Progenitor cell of endocrine pancreas (in vitro differentiated cells): ENCODE data around the gene ERN1. TPM values are rescaled to one million over a fixed set of nuclear protein-coding genes. Genes with fewer than 3 reads are reported as not detected.

Experiments used
- DNase-seq: peaks from one replicate; pipeline ENCODE4 v3.0.0; 2021; ENCODE audit warnings: low spot score; ENCODE audit not compliant: unreplicated experiment
- H3K27ac Mint-ChIP-seq: 2 replicates; pipeline ENCODE4 v1.8.0; 2021; ENCODE audit warnings: mild to moderate bottlenecking, moderate library complexity, mixed read lengths
- H3K27me3 Mint-ChIP-seq: 2 replicates; pipeline ENCODE4 v1.8.0; 2021; ENCODE audit warnings: mixed read lengths
- H3K36me3 Mint-ChIP-seq: 2 replicates; pipeline ENCODE4 v1.8.0; 2022; ENCODE audit warnings: mixed read lengths; ENCODE audit not compliant: insufficient read depth
- H3K4me1 Mint-ChIP-seq: 2 replicates; pipeline ENCODE4 v1.8.0; 2021; ENCODE audit warnings: low read depth, mixed read lengths
- H3K4me3 Mint-ChIP-seq: 2 replicates; pipeline ENCODE4 v1.8.0; 2021; ENCODE audit warnings: low read depth, mild to moderate bottlenecking, moderate library complexity, mixed read lengths
- H3K9me3 Mint-ChIP-seq: 2 replicates; pipeline ENCODE4 v1.8.0; 2021; ENCODE audit warnings: low read depth, mixed read lengths
- total RNA-seq: library from RNA; stranded (reverse); gene quantifications from 2 replicates; pipeline ENCODE4 v1.2.1, GENCODE V29; 2021
- TF ChIP-seq, protein P1 (sequence below): fragments of 200-600 bp; sonication (generic); IDR thresholded peaks from one replicate; pipeline ENCODE4 v1.5.0; 2021; ENCODE audit warnings: antibody characterized with exemption, mild to moderate bottlenecking; ENCODE audit not compliant: unreplicated experiment

The ERN1 gene
- total RNA-seq, 1 donor from 2014 or later = 43.1 TPM

DNA sequence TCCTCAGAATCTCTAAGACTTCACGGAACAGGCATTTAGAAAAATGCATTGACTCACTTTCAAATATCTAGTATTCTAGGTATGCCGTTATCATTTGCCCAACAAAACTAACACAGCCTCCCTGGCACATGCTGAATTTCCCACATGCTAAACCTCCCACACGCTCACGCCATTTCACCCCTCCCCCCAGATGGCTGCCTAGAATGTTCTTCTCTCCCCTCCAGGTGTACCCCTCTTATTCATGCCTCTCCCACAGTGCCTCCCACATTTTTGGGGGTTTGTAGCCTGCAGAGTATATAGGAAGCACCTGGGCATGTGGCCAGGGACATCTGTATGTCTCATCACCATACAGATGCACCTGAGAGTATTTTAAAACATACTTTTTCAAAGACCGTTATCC lies 71.3 kb downstream of the ERN1 start:
- Mint-ChIP-seq H3K27me3 (no peaks in the 10 kb centered on the region), H3K4me1 (peaks cover 11% of the 10 kb centered on the region), H3K9me3 (no peaks in the 10 kb centered on the region), H3K27ac (peak overlapping the region; percentile 79), H3K36me3 (peaks cover 34% of the 10 kb centered on the region), H3K4me3 (no peak overlapping the region)
- TF ChIP-seq, protein P1, sequence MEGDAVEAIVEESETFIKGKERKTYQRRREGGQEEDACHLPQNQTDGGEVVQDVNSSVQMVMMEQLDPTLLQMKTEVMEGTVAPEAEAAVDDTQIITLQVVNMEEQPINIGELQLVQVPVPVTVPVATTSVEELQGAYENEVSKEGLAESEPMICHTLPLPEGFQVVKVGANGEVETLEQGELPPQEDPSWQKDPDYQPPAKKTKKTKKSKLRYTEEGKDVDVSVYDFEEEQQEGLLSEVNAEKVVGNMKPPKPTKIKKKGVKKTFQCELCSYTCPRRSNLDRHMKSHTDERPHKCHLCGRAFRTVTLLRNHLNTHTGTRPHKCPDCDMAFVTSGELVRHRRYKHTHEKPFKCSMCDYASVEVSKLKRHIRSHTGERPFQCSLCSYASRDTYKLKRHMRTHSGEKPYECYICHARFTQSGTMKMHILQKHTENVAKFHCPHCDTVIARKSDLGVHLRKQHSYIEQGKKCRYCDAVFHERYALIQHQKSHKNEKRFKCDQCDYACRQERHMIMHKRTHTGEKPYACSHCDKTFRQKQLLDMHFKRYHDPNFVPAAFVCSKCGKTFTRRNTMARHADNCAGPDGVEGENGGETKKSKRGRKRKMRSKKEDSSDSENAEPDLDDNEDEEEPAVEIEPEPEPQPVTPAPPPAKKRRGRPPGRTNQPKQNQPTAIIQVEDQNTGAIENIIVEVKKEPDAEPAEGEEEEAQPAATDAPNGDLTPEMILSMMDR = no peak
- no peak for DNase-seq

DNA sequence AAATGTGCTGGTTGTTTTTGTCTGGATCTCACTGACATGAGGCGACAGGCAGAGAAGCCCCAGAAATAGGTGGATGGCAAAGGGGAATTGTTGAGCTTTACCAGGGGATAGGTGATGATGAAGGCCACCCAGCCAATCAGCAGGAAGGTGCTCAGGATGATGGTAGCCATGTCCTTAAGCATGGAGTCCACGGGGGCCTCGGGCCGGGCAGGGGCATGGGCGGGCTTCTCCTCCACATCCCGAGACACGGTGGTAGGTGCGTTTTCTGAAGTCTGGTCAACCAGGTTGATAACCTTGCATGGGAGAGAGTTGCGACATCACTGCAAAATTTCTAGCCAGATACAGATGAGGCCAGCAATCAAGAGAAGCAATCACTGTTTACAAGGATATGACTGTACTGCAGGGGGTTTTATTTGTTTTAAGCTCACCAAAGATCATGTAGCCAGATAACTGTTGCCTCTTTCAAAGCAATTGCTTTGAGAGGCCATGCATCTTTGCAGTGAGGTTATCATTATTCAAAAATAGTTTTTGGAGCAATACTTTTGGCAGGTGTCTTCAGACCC lies 72.2 kb downstream of the ERN1 start:
- no peak overlapping the region for H3K4me3 Mint-ChIP-seq

DNA sequence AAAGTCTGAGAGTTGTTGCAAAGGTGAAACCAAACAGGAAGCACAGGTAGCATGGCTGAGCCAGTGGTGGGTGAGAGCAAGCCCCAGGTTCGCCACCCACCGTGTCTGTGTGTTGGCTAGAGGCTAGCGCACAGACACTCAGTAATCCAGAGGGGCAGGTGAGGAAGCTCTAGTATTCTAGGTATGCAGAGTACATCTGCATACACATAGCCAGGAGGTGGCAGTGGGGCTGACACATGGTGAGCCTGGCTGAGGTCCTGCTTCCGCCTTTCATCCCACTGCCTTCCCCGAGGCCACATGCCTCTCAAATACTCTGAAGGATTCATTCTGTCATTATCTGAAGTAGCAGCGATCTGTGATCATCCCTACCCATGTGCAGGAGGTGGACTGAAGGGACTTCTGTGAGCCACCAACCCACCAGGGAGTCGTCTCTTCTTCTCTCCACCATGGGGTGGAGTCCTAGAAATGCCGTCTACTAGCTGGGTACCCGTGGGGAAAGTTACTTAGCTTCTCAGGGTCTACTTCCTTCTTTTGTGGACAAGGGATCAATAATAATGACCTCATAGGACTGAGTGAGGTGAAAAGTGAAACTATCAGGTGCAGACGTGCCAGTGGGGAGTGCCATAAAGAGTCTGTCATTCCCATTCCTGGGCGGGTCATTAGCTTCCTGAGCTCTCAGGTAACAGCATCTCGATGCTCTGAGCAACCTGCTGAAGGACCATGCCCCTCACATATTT lies 73.5 kb downstream of the ERN1 start:
- Mint-ChIP-seq H3K4me1 (peaks cover 11% of the 10 kb centered on the region), H3K9me3 (no peaks in the 10 kb centered on the region), H3K4me3 (no peak overlapping the region), H3K27me3 (no peaks in the 10 kb centered on the region), H3K27ac (peak overlapping the region; percentile 69), H3K36me3 (peaks cover 42% of the 10 kb centered on the region)
- TF ChIP-seq, protein P1 = no peak
- no peak for DNase-seq

More for the DNA sequence above, 72.2 kb downstream of the ERN1 start:
- Mint-ChIP-seq H3K27ac (no peak overlapping the region), H3K27me3 (no peaks in the 10 kb centered on the region), H3K9me3 (no peaks in the 10 kb centered on the region), H3K4me1 (peaks cover 11% of the 10 kb centered on the region), H3K36me3 (peaks cover 39% of the 10 kb centered on the region)
- TF ChIP-seq, protein P1 = no peak
- DNase-seq = no peak

DNA sequence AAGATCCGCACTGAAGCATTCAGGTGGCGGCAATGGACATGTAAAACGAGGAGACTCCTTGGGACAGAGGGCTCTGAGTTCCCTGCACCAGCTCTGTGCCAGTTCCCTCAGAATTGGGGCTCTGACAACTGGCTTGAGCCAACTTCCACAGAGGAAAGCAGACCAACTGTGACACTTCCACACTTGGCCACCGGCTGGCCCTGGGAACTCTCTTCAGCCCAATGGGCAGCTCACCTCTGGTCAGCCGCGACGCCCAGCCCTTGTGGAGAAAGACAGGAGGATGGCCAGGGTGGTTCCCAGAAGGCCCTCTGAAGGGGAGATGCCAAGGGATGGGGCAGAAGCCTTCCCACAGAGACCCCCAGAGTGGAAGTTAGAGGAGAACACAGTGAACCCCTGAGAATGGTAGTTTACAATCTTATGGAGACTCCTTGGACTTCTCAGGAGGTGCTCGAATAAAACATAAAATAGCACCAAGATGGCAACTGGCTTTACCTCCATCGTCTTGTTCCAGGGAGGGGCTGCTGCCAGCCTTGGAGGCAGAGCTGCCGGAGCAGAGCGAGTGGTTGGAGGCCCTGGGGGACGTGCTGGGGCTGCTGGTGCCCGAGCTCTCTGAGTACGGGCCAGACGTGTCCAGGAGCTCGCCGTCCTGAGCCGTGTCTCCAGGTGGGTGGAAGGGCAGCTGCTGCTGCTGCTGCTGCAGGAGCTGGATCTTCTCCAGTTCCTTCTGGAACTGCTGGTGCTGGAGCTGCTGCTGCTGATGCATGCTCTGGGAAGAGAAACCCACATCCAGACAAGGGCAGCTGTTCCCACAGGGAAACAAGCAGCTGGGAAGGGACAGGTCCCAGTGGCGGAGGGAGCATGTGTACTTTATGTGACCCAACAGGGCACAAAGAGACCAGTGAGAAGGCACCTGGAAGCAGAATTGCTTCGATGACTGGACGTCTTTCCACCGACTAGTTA lies 74.5 kb downstream of the ERN1 start:
- H3K27ac Mint-ChIP-seq = peak overlapping the region; percentile 69
- H3K4me1 Mint-ChIP-seq = peaks cover 11% of the 10 kb centered on the region
- H3K4me3 Mint-ChIP-seq = no peak overlapping the region
- DNase-seq = no peak
- no peaks in the 10 kb centered on the region for H3K27me3 Mint-ChIP-seq
- H3K9me3 Mint-ChIP-seq = no peaks in the 10 kb centered on the region
- H3K36me3 Mint-ChIP-seq = peaks cover 45% of the 10 kb centered on the region
- TF ChIP-seq, protein P1 = no peak

DNA sequence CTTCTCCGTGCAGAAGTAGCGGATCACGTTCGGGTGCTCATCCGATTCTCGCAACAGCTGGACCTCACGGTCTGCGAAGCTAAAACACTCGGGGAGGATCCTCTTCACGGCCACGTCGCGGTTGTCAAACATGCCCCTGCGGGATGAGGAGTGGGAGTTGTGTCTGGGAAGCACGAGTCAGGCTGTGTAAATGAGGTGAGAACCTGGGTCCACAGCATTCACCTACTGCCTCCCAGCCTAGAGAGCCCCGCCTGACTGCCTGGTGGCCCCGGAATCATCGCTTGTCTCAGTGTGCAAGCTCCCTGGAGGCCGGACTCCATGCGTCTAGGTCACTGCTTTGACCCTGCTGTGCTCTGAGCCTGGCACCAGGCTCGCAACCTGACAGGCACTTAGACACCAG lies 75.6 kb downstream of the ERN1 start:
- DNase-seq = no peak
- no peaks in the 10 kb centered on the region for H3K27me3 Mint-ChIP-seq
- H3K9me3 Mint-ChIP-seq = no peaks in the 10 kb centered on the region
- H3K27ac Mint-ChIP-seq = no peak overlapping the region
- no peak overlapping the region for H3K4me3 Mint-ChIP-seq
- TF ChIP-seq, protein P1 = no peak
- peaks cover 37% of the 10 kb centered on the region for H3K36me3 Mint-ChIP-seq
- peaks cover 11% of the 10 kb centered on the region for H3K4me1 Mint-ChIP-seq
